ENCODE results near the gene WDR75.
"Not testable (repeated sequence)": the region's sequence is repeated elsewhere in the genome, so short reads cannot be mapped to it uniquely, and the experiment has no call there.

Gene WDR75

GRCh38 chr2:189442468-189442867 is 1.2 kb downstream of the WDR75 start:
- no peak for DNase-seq

- no peak for DNase-seq
Observed at GRCh38 chr2:189444322-189444721, 3.0 kb downstream of the WDR75 start.

- DNase-seq = no peak
Observed at GRCh38 chr2:189446780-189447179, 5.5 kb downstream of the WDR75 start.

GRCh38 chr2:189454009-189454408 is 12.7 kb downstream of the WDR75 start:
- no peak for DNase-seq

- DNase-seq = no peak
Observed at GRCh38 chr2:189465076-189465475, 23.8 kb downstream of the WDR75 start.

- no peak for DNase-seq
Observed at GRCh38 chr2:189465478-189465877, 24.2 kb downstream of the WDR75 start.

GRCh38 chr2:189466046-189466445 is 24.8 kb downstream of the WDR75 start:
- no peak for DNase-seq

GRCh38 chr2:189466656-189467055 is 25.4 kb downstream of the WDR75 start:
- DNase-seq = peak in 1 of 2 donors; percentile 37

GRCh38 chr2:189467160-189467559 is 25.9 kb downstream of the WDR75 start:
- DNase-seq = no peak

- DNase-seq = no peak
Observed at GRCh38 chr2:189467593-189467992, 26.3 kb downstream of the WDR75 start.

- DNase-seq = no peak
Observed at GRCh38 chr2:189474526-189474925, 33.3 kb downstream of the WDR75 start.

- no peak for DNase-seq
Observed at GRCh38 chr2:189477756-189478155, 36.5 kb downstream of the WDR75 start.

- DNase-seq = not testable (repeated sequence)
Observed at GRCh38 chr2:189478289-189478688, 37.0 kb downstream of the WDR75 start.

GRCh38 chr2:189481071-189481470 is 39.8 kb downstream of the WDR75 start:
- no peak for DNase-seq

GRCh38 chr2:189483571-189483970 is 42.3 kb downstream of the WDR75 start:
- no peak for DNase-seq

- DNase-seq = no peak
Observed at GRCh38 chr2:189483980-189484740, 42.9 kb downstream of the WDR75 start.

GRCh38 chr2:189485146-189485545 is 43.9 kb downstream of the WDR75 start:
- DNase-seq = no peak

GRCh38 chr2:189486237-189486770 is 45.0 kb downstream of the WDR75 start:
- DNase-seq = no peak

GRCh38 chr2:189487283-189488007 is 46.2 kb downstream of the WDR75 start:
- no peak for DNase-seq

GRCh38 chr2:189488008-189488310 is 46.7 kb downstream of the WDR75 start:
- no peak for DNase-seq

GRCh38 chr2:189492451-189492850 is 51.2 kb downstream of the WDR75 start:
- no peak for DNase-seq

- DNase-seq = no peak
Observed at GRCh38 chr2:189498205-189498604, 56.9 kb downstream of the WDR75 start.

- DNase-seq = no peak
Observed at GRCh38 chr2:189499137-189499536, 57.9 kb downstream of the WDR75 start.

GRCh38 chr2:189500456-189501160 is 59.3 kb downstream of the WDR75 start:
- no peak for DNase-seq

All from CD4-positive, alpha-beta T cell treated with Interferon alpha-2 for 1 hour (primary cell).